Measurements from ENCODE around the gene SEMA6B.

Gene SEMA6B

DNA sequence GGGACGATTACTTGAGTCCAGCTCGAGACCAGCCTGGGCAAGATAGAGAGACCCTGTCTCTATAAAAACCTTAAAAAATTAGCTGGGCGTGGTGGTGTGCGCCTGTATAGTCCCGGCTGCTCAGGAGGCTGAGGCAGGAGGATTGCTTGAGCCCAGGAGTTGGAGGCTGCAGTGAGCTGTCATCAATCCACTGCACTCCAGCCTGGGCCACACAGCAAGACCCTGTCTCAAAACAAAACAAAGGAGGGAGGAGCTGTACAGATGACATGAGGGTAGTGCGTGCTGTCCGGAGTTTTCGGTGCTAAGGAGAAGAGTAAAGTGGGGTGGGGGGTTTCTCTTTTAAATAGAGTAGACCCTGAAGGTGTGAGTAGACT, 64.8 kb downstream of the SEMA6B start:
- no peak for DNase-seq (ENCODE audit: low read depth, low spot score)

DNA sequence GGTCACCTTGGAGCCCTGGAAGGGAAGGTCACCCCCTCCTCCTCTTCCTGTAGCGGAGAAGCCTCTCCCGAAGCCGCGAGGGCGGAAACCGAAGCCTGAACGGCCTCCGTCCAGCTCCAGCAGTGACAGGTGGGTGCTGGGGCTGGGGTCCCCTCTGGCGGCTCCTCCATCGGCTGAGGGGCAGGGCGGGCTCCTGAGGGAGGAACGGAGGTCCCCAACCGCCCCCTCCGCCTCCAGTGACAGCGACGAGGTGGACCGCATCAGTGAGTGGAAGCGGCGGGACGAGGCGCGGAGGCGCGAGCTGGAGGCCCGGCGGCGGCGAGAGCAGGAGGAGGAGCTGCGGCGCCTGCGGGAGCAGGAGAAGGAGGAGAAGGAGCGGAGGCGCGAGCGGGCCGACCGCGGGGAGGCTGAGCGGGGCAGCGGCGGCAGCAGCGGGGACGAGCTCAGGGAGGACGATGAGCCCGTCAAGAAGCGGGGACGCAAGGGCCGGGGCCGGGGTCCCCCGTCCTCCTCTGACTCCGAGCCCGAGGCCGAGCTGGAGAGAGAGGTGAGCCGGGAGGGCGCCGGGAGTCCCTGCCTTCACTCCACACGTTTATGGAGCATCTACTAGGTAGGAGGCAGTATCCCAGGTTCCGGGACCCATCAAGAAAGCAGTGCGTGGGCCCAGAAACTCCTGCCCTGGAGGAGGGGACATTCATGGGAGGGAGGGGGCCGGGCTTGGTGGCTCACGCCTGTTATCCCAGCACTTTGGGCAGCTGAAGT, 65.4 kb downstream of the SEMA6B start:
- no peak for DNase-seq (ENCODE audit: low read depth, low spot score)

DNA sequence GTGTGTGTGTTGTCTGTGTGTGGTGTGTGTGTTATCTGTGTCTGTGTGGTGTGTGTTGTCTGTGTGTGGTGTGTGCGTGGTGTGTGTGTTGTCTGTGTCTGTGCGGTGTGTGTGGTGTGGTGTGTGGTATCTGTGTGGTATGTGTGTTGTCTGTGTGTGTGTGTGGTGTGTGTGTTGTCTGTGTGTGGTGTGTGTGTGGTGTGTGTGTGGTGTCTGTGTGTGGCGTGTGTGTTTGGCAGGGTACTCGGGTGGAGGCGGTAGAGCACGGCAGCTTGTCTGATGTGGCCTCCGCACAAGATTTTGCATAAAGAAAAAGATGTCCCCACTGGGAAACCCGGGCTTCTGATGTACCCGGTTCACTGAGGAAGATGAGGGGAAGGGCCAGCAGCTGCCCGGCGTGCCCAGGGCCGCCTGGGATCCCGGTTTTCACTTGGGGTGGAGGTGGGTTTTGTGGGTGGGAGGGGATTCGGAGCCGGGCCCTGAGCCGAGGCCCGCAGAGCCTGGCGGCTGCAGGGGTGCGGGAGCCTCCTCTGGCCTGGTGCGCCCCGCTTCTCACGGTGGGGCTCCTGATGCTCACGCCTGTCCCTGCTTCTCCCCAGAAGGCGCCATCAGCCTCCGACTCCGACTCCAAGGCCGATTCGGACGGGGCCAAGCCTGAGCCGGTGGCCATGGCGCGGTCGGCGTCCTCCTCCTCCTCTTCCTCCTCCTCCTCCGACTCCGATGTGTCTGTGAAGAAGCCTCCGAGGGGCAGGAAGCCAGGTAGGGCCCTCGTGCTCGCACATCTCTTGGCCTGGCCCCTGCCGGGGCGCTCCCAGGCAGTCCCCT, 66.2 kb downstream of the SEMA6B start:
- no peak for DNase-seq (ENCODE audit: low read depth, low spot score)

All from activated naive CD8-positive, alpha-beta T cell treated with anti-CD3 and anti-CD28 coated beads, Interleukin-2, amount 50 U/mL, for 16 hours (primary cell).